HepG2 (cell line): Measurements from ENCODE around the gene CISD3. TPM values are rescaled to one million over a fixed set of nuclear protein-coding genes. Genes with fewer than 3 reads are reported as not detected.

Experiments used
- ATF3 ChIP-seq: sonication (generic); formaldehyde crosslinking; IDR thresholded peaks from 2 replicates; pipeline ENCODE4 v1.4.0; 2020; ENCODE audit warnings: missing genetic modification reagents
- CBFB ChIP-seq: sonication (generic); formaldehyde crosslinking; IDR thresholded peaks from 2 replicates; pipeline ENCODE4 v1.4.0; 2020; ENCODE audit warnings: missing genetic modification reagents
- CBX2 ChIP-seq, 2 experiments: fragments of 200-600 bp in 1 of 2; sonication (generic); formaldehyde crosslinking in 1 of 2; IDR thresholded peaks; 2 replicates each; pipeline versions ENCODE4 v1.7.0 to v1.8.1; 2018 to 2022; ENCODE audit warnings: low read depth in 2 of 2, low read length in 1 of 2, mild to moderate bottlenecking in 1 of 2, missing genetic modification reagents in 1 of 2
- EP300 ChIP-seq, 3 experiments: sonication (generic) in 1 of 3; formaldehyde crosslinking in 1 of 3; IDR thresholded peaks; 2 replicates each; pipeline versions ENCODE4 v1.5.1 to v1.6.1; 2011 to 2020; ENCODE audit warnings: low read depth in 2 of 3, low read length in 2 of 3, borderline replicate concordance in 1 of 3, improper control_type of control experiment in 1 of 3, mild to moderate bottlenecking in 1 of 3, missing genetic modification reagents in 1 of 3, moderate library complexity in 1 of 3
- GPBP1L1 ChIP-seq: sonication (generic); formaldehyde crosslinking; IDR thresholded peaks from 2 replicates; pipeline ENCODE4 v1.5.0; 2020; ENCODE audit warnings: mild to moderate bottlenecking, missing genetic modification reagents
- HOMEZ ChIP-seq: IDR thresholded peaks from 2 replicates; pipeline ENCODE4 v1.6.1; 2016; ENCODE audit warnings: low read depth
- IRF1 ChIP-seq: sonication (generic); formaldehyde crosslinking; IDR thresholded peaks from 2 replicates; pipeline ENCODE4 v1.4.0; 2020; ENCODE audit warnings: low read depth, mild to moderate bottlenecking, missing genetic modification reagents
- KLF6 ChIP-seq: IDR thresholded peaks from 2 replicates; pipeline ENCODE4 v1.8.0; 2016; ENCODE audit warnings: missing biosample characterization, missing genetic modification reagents
- MAZ ChIP-seq, 2 experiments: sonication (generic) in 1 of 2; formaldehyde crosslinking in 1 of 2; IDR thresholded peaks; 2 replicates each; pipeline versions ENCODE4 v1.5.0 to v1.6.1; 2012 to 2020; ENCODE audit warnings: low read depth in 2 of 2, mild to moderate bottlenecking in 2 of 2, borderline replicate concordance in 1 of 2, improper control_type of control experiment in 1 of 2, low read length in 1 of 2, missing genetic modification reagents in 1 of 2, moderate library complexity in 1 of 2
- PPARG ChIP-seq: conservative IDR thresholded peaks from 2 replicates; pipeline ENCODE4 v1.6.1; 2016; ENCODE audit warnings: missing biosample characterization, missing genetic modification reagents
- RBAK ChIP-seq: sonication (generic); formaldehyde crosslinking; IDR thresholded peaks from 2 replicates; pipeline ENCODE4 v1.5.1; 2020; ENCODE audit warnings: mild to moderate bottlenecking, missing genetic modification reagents
- REPIN1 ChIP-seq: sonication (generic); formaldehyde crosslinking; IDR thresholded peaks from 2 replicates; pipeline ENCODE4 v1.8.0; 2022; ENCODE audit warnings: missing genetic modification reagents, low read depth, mild to moderate bottlenecking, borderline replicate concordance
- TCF12 ChIP-seq, 2 experiments: fragments of 450-650 bp in 1 of 2; sonication (generic) in 1 of 2; formaldehyde crosslinking in 1 of 2; IDR thresholded peaks; 2 replicates each; pipeline versions ENCODE4 v1.6.1 to v1.8.0; 2017 to 2022; ENCODE audit warnings: antibody characterized with exemption in 1 of 2, mild to moderate bottlenecking in 1 of 2, missing genetic modification reagents in 1 of 2, moderate library complexity in 1 of 2
- U2AF2 ChIP-seq: fragments of 200-400 bp; formaldehyde crosslinking; IDR thresholded peaks from 2 replicates; pipeline ENCODE4 v1.6.1; 2017; ENCODE audit warnings: low read depth, mild to moderate bottlenecking, low read length
- ZBTB21 ChIP-seq: sonication (generic); formaldehyde crosslinking; IDR thresholded peaks from 2 replicates; pipeline ENCODE4 v1.4.0; 2020; ENCODE audit warnings: missing genetic modification reagents
- ZBTB8A ChIP-seq: sonication (generic); formaldehyde crosslinking; IDR thresholded peaks from 2 replicates; pipeline ENCODE4 v1.4.0; 2020; ENCODE audit warnings: mild to moderate bottlenecking, low read depth, missing genetic modification reagents, borderline replicate concordance
- ZNF20 ChIP-seq: sonication (generic); formaldehyde crosslinking; IDR thresholded peaks from 2 replicates; pipeline ENCODE4 v1.4.0; 2020; ENCODE audit warnings: mild to moderate bottlenecking, moderate library complexity, missing genetic modification reagents
- ZNF264 ChIP-seq: sonication (generic); formaldehyde crosslinking; IDR thresholded peaks from 2 replicates; pipeline ENCODE4 v1.4.0; 2020; ENCODE audit warnings: missing genetic modification reagents
- ZNF484 ChIP-seq: sonication (generic); formaldehyde crosslinking; IDR thresholded peaks from 2 replicates; pipeline ENCODE4 v1.5.1; 2020; ENCODE audit warnings: mild to moderate bottlenecking, low read depth, missing genetic modification reagents, borderline replicate concordance
- ZNF598 ChIP-seq: sonication (generic); formaldehyde crosslinking; IDR thresholded peaks from 2 replicates; pipeline ENCODE4 v1.5.1; 2020; ENCODE audit warnings: mild to moderate bottlenecking, missing genetic modification reagents, borderline replicate concordance
- ZNF614 ChIP-seq: IDR thresholded peaks from 2 replicates; pipeline ENCODE4 v1.6.1; 2018; ENCODE audit warnings: missing biosample characterization, missing genetic modification reagents, inconsistent platforms, borderline replicate concordance
- ZSCAN20 ChIP-seq: sonication (generic); formaldehyde crosslinking; IDR thresholded peaks from 2 replicates; pipeline ENCODE4 v1.4.0; 2020; ENCODE audit warnings: missing genetic modification reagents, mild to moderate bottlenecking, borderline replicate concordance
- polyA plus RNA-seq, 8 experiments: library from polyadenylated mRNA; depleted of rRNA in 3 of 8; stranded (reverse) in 7 of 8; unstranded in 1 of 8; fragments of >200 nt; fragmentation: Illumina TruSeq in 4 of 8; extraction: Trizol in 4 of 8; gene quantifications; 2 replicates each; pipeline versions ENCODE4 v1.2.1 to v1.2.3, GENCODE V29; 2011 to 2016; ENCODE audit warnings: low read depth in 4 of 8, missing spikeins in 1 of 8, mixed read lengths in 1 of 8; ENCODE audit not compliant: insufficient read depth in 1 of 8
- total RNA-seq, 5 experiments: library from RNA; depleted of rRNA; stranded (reverse); fragments of >200 nt; fragmentation: Illumina TruSeq; extraction: Trizol; gene quantifications; 2 replicates each; pipeline ENCODE4 v1.2.3, GENCODE V29; 2016; ENCODE audit warnings: low read depth in 1 of 5

The CISD3 gene
- total and polyA plus RNA-seq, 2 of the 13 experiments (the other 11 are each of a cell fraction or from before 2014, with no cell fraction given), result 30.0 to 34.1 TPM

GRCh38 chr17:38703742-38704605 is 26.2 kb upstream of the CISD3 start (continued):
- TF ChIP-seq ATF3 (CRISPR knock-in tag), result peak; percentile 66; the same call in 1 of the 2 replicates
- TF ChIP-seq TCF12 (IDR thresholded peaks at IDR 0.05), result no peak
- TF ChIP-seq TCF12 (CRISPR knock-in tag; IDR thresholded peaks at IDR 0.05), result peak; percentile 99
- no peak for TF ChIP-seq IRF1
- peak; percentile 85 for TF ChIP-seq REPIN1 (CRISPR knock-in tag)
- peak; percentile 99 for TF ChIP-seq EP300 (IDR thresholded peaks at IDR 0.05; ENCODE audit: low read depth in 2 of 2, low read length in 2 of 2)
- peak; percentile 98 for TF ChIP-seq EP300 (CRISPR knock-in tag; IDR thresholded peaks at IDR 0.05; ENCODE audit: borderline replicate concordance)
- no peak; the same call in 1 of the 2 replicates for TF ChIP-seq HOMEZ (CRISPR knock-in tag)
- peak; percentile 97 for TF ChIP-seq PPARG (CRISPR knock-in tag)
- peak; percentile 73 for TF ChIP-seq ZBTB21
- peak; percentile 97 for TF ChIP-seq CBFB (CRISPR knock-in tag)
- no peak for TF ChIP-seq ZBTB8A (CRISPR knock-in tag)
- TF ChIP-seq ZSCAN20, result no peak
- TF ChIP-seq ZNF484 (CRISPR knock-in tag), result peak; percentile 47; the same call in 1 of the 2 replicates
- peak; percentile 72; the same call in 1 of the 2 replicates for TF ChIP-seq ZNF598 (CRISPR knock-in tag)
- peak; percentile 76; the same call in 1 of the 2 replicates for TF ChIP-seq ZNF20 (CRISPR knock-in tag)
- no peak for TF ChIP-seq GPBP1L1 (CRISPR knock-in tag)
- TF ChIP-seq ZNF614 (CRISPR knock-in tag), result peak; percentile 94
- TF ChIP-seq ZNF264 (CRISPR knock-in tag), result peak; percentile 85
- TF ChIP-seq MAZ (IDR thresholded peaks at IDR 0.05; ENCODE audit: borderline replicate concordance, low read depth, low read length), result peak; percentile 99
- peak; percentile 98 for TF ChIP-seq MAZ (CRISPR knock-in tag; IDR thresholded peaks at IDR 0.05; ENCODE audit: low read depth)
- 0 out of 2 replicates have a peak, but pooled peaks have one; percentile 61 for TF ChIP-seq RBAK
- TF ChIP-seq U2AF2, result no peak; the same call in 1 of the 2 replicates
- no peak for TF ChIP-seq CBX2 (IDR thresholded peaks at IDR 0.05; ENCODE audit: low read depth, low read length)
- no peak; the same call in 1 of the 2 replicates for TF ChIP-seq CBX2 (CRISPR knock-in tag; IDR thresholded peaks at IDR 0.05; ENCODE audit: low read depth)
- peak; percentile 64; the same call in 1 of the 2 replicates for TF ChIP-seq KLF6 (CRISPR knock-in tag)
